ENCODE data around the gene ARHGAP33.
"Not testable (repeated sequence)": the region's sequence is repeated elsewhere in the genome, so short reads cannot be mapped to it uniquely, and the experiment has no call there.

The ARHGAP33 gene

DNA sequence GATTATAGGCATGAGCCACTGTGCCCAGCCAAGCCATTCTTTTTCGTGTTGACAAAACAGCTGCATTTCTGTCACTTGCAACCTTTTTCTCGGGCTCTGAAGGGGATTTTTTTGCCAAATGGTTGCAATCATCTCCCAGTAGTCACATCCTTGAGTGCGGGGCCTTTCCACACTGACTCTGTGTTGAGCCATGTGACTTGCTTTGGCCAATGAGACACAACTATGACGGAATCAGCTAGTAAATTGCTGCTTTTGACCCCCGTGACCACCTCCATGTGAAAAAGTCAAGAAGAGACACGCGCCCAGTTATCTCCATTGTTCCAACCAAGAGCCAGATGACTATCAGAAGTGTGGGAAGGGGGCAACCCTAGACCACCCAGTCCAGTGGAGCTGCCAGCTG lies 58.6 kb downstream of the ARHGAP33 start:
- no peak for DNase-seq (ENCODE audit: low read depth in 2 of 2)

DNA sequence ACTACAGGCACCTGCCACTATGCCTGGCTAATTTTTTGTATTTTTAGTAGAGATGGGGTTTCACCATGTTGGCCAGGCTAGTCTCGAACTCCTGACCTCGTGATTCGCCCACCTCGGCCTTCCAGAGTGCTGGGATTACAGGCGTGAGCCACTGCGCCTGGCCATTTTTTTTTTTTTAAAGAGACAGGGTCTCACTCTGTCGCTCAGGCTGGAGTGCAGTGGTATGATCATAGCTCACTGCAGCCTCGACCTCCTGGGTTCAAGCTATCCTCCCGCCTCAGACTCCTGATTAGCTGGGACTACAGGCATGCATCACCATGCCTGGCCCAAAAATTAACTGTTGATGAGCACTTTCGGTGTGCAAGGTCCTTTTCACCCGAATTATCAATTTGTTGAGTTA lies 60.7 kb downstream of the ARHGAP33 start:
- DNase-seq (ENCODE audit: low read depth in 2 of 2), result not testable (repeated sequence)

Data from stimulated activated CD8-positive, alpha-beta memory T cell treated with anti-CD3 and anti-CD28 coated beads, Interleukin-7, amount 100 ng/mL, for 4 hours (primary cell).